Panc1 (cell line): ENCODE measurements around the gene SPCS3. TPM values are rescaled to one million over a fixed set of nuclear protein-coding genes. Genes with fewer than 3 reads are reported as not detected.

Source experiments
- ATAC-seq: fragments of 200-7000 bp; cut with Tn5 transposase; 2 replicates; pipeline ENCODE4 v1.9.1; 2020; ENCODE audit warnings: mild to moderate bottlenecking, moderate library complexity
- BruUV-seq: library from RNA; stranded (reverse); fragments of 400-500 nt; replicated peaks from 2 replicates; lab custom pipeline; 2021; lab: Mats Ljungman, UMichigan
- CTCF ChIA-PET: fragments of 300-600 bp; sonication (Branson Sonifier 250); formaldehyde crosslinking; loops from one replicate; lab custom pipeline; 2022; ENCODE audit warnings: antibody characterized with exemption; lab: Charles Lee
- POLR2A ChIA-PET: fragments of 300-600 bp; sonication (Branson Sonifier 250); formaldehyde crosslinking; loops from one replicate; lab custom pipeline; 2022; ENCODE audit warnings: antibody characterized with exemption; lab: Charles Lee
- DNase-seq: peaks from one replicate; pipeline ENCODE4 v3.0.0-alpha.2; 2010; ENCODE audit warnings: low read depth, low spot score
- H3K27ac ChIP-seq: 2 replicates; pipeline ENCODE4 v1.5.1; 2011; ENCODE audit warnings: mild to moderate bottlenecking, low read length, inconsistent platforms
- H3K27me3 ChIP-seq: fragments of 200-500 bp; sonication (Bioruptor generic); 2 replicates; pipeline ENCODE4 v1.6.0; 2014; ENCODE audit warnings: low read length, inconsistent platforms; ENCODE audit not compliant: control insufficient read depth, insufficient read depth
- H3K36me3 ChIP-seq: fragments of 200-500 bp; sonication (Bioruptor generic); 2 replicates; pipeline ENCODE4 v1.5.1; 2014; ENCODE audit warnings: inconsistent platforms, mild to moderate bottlenecking, low read length, moderate library complexity; ENCODE audit not compliant: control insufficient read depth, insufficient read depth
- H3K4me1 ChIP-seq: 2 replicates; pipeline ENCODE4 v1.5.1; 2011; ENCODE audit warnings: inconsistent platforms, mild to moderate bottlenecking, low read length, moderate library complexity; ENCODE audit not compliant: control insufficient read depth, insufficient read depth
- H3K4me3 ChIP-seq, 2 experiments: 2 replicates each; pipeline ENCODE4 v1.5.1; 2011 to 2012; ENCODE audit warnings: low read depth in 2 of 2, low read length in 2 of 2, mild to moderate bottlenecking in 2 of 2, inconsistent platforms in 1 of 2, moderate library complexity in 1 of 2
- H3K9me3 ChIP-seq: fragments of 200-500 bp; sonication (Bioruptor generic); 2 replicates; pipeline ENCODE4 v1.5.1; 2014; ENCODE audit warnings: low read depth, mild to moderate bottlenecking, inconsistent platforms, low read length, moderate library complexity; ENCODE audit not compliant: control insufficient read depth, insufficient read depth
- POLR2AphosphoS5 ChIP-seq: IDR thresholded peaks from 2 replicates; pipeline ENCODE4 v1.6.1; 2012; ENCODE audit warnings: mild to moderate bottlenecking, low read depth, low read length, moderate library complexity
- SIN3A ChIP-seq: IDR thresholded peaks from 2 replicates; pipeline ENCODE4 v1.6.1; 2012; ENCODE audit warnings: low read depth, mild to moderate bottlenecking, low read length, moderate library complexity, borderline replicate concordance; ENCODE audit not compliant: insufficient read depth
- TCF7L2 ChIP-seq: IDR thresholded peaks from 2 replicates; pipeline ENCODE4 v1.6.1; 2011; ENCODE audit warnings: mild to moderate bottlenecking, low read depth, low read length, inconsistent platforms
- in situ Hi-C: cut with HindIII; loops from 2 replicates; pipeline ENCODE4 v1.10.0; 2016; ENCODE audit warnings: low sequenced_read_pairs, low pct_unique_long_range_greater_than_20kb
- intact Hi-C: fragments of 100-400 bp; cut with micrococcal nuclease; formaldehyde crosslinking; loops from one replicate; pipeline ENCODE4 v1.10.0; 2022; ENCODE audit not compliant: unreplicated experiment
- total RNA-seq: library from RNA; stranded (reverse); gene quantifications from one replicate; pipeline ENCODE4 v1.2.1, GENCODE V29; 2021; ENCODE audit not compliant: unreplicated experiment
- TF ChIP-seq, protein P1 (sequence below): fragments of 450-650 bp; IDR thresholded peaks from 2 replicates; pipeline ENCODE4 v1.5.1; 2017; ENCODE audit warnings: mild to moderate bottlenecking
- TF ChIP-seq, protein P2 (sequence below), 2 experiments: IDR thresholded peaks; 2 replicates each; pipeline ENCODE4 v1.6.1; 2011 to 2012; ENCODE audit warnings: low read depth in 2 of 2, control low read depth in 1 of 2, low read length in 1 of 2, mild to moderate bottlenecking in 1 of 2, moderate library complexity in 1 of 2; ENCODE audit not compliant: insufficient read depth in 1 of 2

Gene SPCS3
- total RNA-seq, 1 experiment from 2014 or later: 78.5 TPM

GRCh38 chr4:176339936-176340761 is 20.4 kb downstream of the SPCS3 start:
- Histone ChIP-seq H3K27ac (no peak overlapping the region), H3K9me3 (peaks cover 2% of the 10 kb centered on the region; the same call in 1 of the 2 replicates), H3K4me1 (no peaks in the 10 kb centered on the region), H3K27me3 (no peaks in the 10 kb centered on the region), H3K36me3 (no peaks in the 10 kb centered on the region), H3K4me3 (no peak overlapping the region)
- no peak for DNase-seq
- TF ChIP-seq POLR2AphosphoS5: no peak
- TF ChIP-seq, protein P1, sequence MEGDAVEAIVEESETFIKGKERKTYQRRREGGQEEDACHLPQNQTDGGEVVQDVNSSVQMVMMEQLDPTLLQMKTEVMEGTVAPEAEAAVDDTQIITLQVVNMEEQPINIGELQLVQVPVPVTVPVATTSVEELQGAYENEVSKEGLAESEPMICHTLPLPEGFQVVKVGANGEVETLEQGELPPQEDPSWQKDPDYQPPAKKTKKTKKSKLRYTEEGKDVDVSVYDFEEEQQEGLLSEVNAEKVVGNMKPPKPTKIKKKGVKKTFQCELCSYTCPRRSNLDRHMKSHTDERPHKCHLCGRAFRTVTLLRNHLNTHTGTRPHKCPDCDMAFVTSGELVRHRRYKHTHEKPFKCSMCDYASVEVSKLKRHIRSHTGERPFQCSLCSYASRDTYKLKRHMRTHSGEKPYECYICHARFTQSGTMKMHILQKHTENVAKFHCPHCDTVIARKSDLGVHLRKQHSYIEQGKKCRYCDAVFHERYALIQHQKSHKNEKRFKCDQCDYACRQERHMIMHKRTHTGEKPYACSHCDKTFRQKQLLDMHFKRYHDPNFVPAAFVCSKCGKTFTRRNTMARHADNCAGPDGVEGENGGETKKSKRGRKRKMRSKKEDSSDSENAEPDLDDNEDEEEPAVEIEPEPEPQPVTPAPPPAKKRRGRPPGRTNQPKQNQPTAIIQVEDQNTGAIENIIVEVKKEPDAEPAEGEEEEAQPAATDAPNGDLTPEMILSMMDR: no peak
- CTCF ChIA-PET: interaction anchor here (0.6 to 0.7 kb wide), 3 partner anchors 430 to 705 kb away, joined by 3 to 6 read pairs (median 3); no protein-coding TSS in a partner anchor
- BruUV-seq: no TSS peak
- ATAC-seq: no peak
- intact Hi-C loops (loop anchor here (2.0 to 10.0 kb wide), 4 partner anchors 189 to 775 kb away; no protein-coding TSS in a partner anchor), in situ Hi-C loops (no loop called here)
- POLR2A ChIA-PET: no interaction called here

- intact Hi-C loops (loop anchor here (2.0 to 10.0 kb wide), 4 partner anchors 190 to 776 kb away; no protein-coding TSS in a partner anchor), in situ Hi-C loops (no loop called here)
- H3K27ac ChIP-seq: no peak overlapping the region
- no peaks in the 10 kb centered on the region for H3K27me3 ChIP-seq
- ATAC-seq (no peak), DNase-seq (no peak)
- no peaks in the 10 kb centered on the region for H3K36me3 ChIP-seq
- ChIA-PET POLR2A (interaction anchor here (0.6 kb wide), 1 partner anchor 216 kb away, joined by 4 read pairs; no protein-coding TSS in a partner anchor), CTCF (interaction anchor here (0.6 to 0.7 kb wide), 5 partner anchors 310 to 1588 kb away, joined by 3 to 6 read pairs (median 3); no protein-coding TSS in a partner anchor)
- TSS peak; percentile 33 for BruUV-seq
- H3K4me3 ChIP-seq: no peak overlapping the region
- TF ChIP-seq POLR2AphosphoS5: no peak
- TF ChIP-seq, protein P1: peak; percentile 61
- H3K9me3 ChIP-seq: peaks cover 2% of the 10 kb centered on the region; the same call in 1 of the 2 replicates
- no peaks in the 10 kb centered on the region for H3K4me1 ChIP-seq
These were observed 21.3 kb downstream of the SPCS3 start for GRCh38 chr4:176340871-176341685.

GRCh38 chr4:176342384-176342783 is 22.6 kb downstream of the SPCS3 start:
- Histone ChIP-seq H3K4me1 (no peaks in the 10 kb centered on the region), H3K4me3 (no peak overlapping the region), H3K27me3 (no peaks in the 10 kb centered on the region), H3K36me3 (no peaks in the 10 kb centered on the region), H3K27ac (no peak overlapping the region), H3K9me3 (peaks cover 2% of the 10 kb centered on the region; the same call in 1 of the 2 replicates)
- DNase-seq (no peak), ATAC-seq (no peak)
- in situ Hi-C loops (no loop called here), intact Hi-C loops (loop anchor here (10.0 kb wide), 1 partner anchor 778 kb away; no protein-coding TSS in a partner anchor)
- TF ChIP-seq SIN3A (no peak), TCF7L2 (no peak), POLR2AphosphoS5 (no peak)
- TF ChIP-seq, protein P2, sequence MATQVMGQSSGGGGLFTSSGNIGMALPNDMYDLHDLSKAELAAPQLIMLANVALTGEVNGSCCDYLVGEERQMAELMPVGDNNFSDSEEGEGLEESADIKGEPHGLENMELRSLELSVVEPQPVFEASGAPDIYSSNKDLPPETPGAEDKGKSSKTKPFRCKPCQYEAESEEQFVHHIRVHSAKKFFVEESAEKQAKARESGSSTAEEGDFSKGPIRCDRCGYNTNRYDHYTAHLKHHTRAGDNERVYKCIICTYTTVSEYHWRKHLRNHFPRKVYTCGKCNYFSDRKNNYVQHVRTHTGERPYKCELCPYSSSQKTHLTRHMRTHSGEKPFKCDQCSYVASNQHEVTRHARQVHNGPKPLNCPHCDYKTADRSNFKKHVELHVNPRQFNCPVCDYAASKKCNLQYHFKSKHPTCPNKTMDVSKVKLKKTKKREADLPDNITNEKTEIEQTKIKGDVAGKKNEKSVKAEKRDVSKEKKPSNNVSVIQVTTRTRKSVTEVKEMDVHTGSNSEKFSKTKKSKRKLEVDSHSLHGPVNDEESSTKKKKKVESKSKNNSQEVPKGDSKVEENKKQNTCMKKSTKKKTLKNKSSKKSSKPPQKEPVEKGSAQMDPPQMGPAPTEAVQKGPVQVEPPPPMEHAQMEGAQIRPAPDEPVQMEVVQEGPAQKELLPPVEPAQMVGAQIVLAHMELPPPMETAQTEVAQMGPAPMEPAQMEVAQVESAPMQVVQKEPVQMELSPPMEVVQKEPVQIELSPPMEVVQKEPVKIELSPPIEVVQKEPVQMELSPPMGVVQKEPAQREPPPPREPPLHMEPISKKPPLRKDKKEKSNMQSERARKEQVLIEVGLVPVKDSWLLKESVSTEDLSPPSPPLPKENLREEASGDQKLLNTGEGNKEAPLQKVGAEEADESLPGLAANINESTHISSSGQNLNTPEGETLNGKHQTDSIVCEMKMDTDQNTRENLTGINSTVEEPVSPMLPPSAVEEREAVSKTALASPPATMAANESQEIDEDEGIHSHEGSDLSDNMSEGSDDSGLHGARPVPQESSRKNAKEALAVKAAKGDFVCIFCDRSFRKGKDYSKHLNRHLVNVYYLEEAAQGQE (IDR thresholded peaks at IDR 0.05; ENCODE audit: insufficient read depth in 1 of 2, low read depth in 2 of 2, low read length in 1 of 2): no peak
- TF ChIP-seq, protein P1: no peak
- BruUV-seq: no TSS peak
- ChIA-PET POLR2A (no interaction called here), CTCF (no interaction called here)
